Esophagus mucosa (tissue), 1 donor: Measurements from ENCODE around the gene CLEC16A. TPM values are rescaled to one million over a fixed set of nuclear protein-coding genes. Genes with fewer than 3 reads are reported as not detected.
"Not testable (repeated sequence)": the region's sequence is repeated elsewhere in the genome, so short reads cannot be mapped to it uniquely, and the experiment has no call there.

Source experiments
- ATAC-seq: fragments of 200-7000 bp; cut with Tn5 transposase; one replicate; pipeline ENCODE4 v1.9.1; 2020
- total RNA-seq: library from RNA; stranded (reverse); gene quantifications from one replicate; pipeline ENCODE4 v1.2.4, GENCODE V29; 2023
- donor health status: DM: yes; HTN: yes; CAD: no.

Gene CLEC16A
- total RNA-seq, 1 donor from 2014 or later: 17.7 TPM

DNA sequence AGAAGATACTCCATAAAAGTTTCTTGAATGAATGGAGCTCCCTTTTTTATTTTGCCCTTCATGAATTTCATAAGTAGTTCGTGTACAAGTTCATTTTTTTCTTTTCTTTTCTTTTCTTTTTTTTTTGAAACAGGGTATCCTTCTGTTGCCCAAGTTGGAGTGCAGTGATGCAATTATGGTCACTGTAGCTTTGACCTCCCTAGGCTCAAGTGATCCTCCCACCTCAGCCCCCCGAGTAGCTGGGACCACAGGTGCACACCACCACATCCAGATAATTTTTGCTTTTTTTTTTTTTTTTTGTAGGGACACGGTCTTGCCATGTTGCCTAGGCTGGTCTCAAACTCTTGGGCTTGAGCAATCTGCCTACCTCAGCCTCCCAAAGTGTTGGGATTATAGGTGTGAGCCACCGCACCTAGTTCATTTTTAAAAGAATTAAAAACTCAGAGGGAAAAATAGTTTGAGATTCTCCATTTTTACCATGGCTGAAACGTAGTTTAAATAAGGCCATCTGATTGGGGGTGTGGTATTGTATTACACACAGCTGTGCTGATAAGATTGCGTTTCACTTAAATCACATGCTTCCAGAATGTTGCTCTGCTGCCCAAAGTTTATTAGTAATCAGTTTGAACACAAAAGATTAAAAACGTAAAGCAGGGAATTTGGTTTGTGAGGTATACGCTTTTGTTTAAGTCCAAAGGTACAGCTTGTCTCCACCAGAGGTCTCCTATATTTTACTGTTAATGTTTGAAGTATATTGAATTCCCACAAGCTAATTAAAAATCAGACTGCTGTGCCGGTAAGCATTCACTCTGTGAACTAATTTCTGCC is 157.5 kb downstream of the CLEC16A start:
- no peak for ATAC-seq

GRCh38 chr16:11102523-11102898 is 158.1 kb downstream of the CLEC16A start:
- ATAC-seq: no peak

DNA sequence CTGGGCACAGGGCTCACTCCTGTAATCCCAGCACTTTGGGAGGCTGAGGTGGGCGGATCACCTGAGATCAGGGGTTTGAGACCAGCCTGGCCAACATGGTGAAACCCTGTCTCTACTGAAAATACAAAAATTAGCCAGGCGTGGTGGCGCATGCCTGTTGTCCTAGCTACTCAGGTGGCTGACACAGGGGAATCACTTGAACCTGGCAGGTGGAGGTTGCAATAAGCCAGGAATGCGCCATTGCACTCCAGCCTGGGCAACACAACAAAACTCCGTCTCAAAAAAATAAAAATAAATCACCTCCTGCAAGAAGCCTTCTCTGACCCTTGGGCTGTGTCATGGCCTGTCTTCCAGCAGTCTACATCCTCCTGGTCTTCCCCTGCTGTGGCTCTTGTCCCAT is 158.9 kb downstream of the CLEC16A start:
- not testable (repeated sequence) for ATAC-seq

- no peak for ATAC-seq
Measured at GRCh38 chr16:11104168-11105037, 160.0 kb downstream of the CLEC16A start.

- ATAC-seq: peak; percentile 46
Measured at GRCh38 chr16:11105038-11105903, 160.9 kb downstream of the CLEC16A start.

DNA sequence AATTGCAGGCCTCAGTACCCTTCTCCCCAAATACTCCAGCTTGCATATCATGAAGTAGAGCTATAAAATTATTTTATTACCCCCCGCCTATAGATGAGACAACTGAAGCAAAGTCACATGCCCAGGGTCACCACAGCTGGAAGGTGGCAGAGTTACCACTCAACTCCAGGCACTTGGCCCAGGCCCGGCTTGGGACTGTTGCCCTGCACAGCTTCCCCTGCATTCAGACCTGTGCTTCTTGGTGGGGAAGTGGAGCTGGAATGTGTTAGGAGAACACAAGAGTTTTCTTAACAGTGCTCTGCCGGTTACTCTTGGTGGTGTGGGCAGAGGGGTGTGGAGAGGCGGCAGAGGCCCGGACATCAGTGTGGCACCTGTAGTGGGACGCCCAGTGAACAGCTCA is 162.4 kb downstream of the CLEC16A start:
- ATAC-seq: no peak

GRCh38 chr16:11107780-11108465 is 163.6 kb downstream of the CLEC16A start:
- ATAC-seq: no peak

- ATAC-seq: no peak
Measured at GRCh38 chr16:11108466-11108805, 164.1 kb downstream of the CLEC16A start.

- no peak for ATAC-seq
Measured at GRCh38 chr16:11109566-11109965, 165.2 kb downstream of the CLEC16A start.

GRCh38 chr16:11111150-11111549 is 166.8 kb downstream of the CLEC16A start:
- ATAC-seq: no peak

GRCh38 chr16:11111856-11112634 is 167.7 kb downstream of the CLEC16A start:
- ATAC-seq: no peak

- peak; percentile 28 for ATAC-seq
Measured at GRCh38 chr16:11112723-11113348, 168.5 kb downstream of the CLEC16A start.

DNA sequence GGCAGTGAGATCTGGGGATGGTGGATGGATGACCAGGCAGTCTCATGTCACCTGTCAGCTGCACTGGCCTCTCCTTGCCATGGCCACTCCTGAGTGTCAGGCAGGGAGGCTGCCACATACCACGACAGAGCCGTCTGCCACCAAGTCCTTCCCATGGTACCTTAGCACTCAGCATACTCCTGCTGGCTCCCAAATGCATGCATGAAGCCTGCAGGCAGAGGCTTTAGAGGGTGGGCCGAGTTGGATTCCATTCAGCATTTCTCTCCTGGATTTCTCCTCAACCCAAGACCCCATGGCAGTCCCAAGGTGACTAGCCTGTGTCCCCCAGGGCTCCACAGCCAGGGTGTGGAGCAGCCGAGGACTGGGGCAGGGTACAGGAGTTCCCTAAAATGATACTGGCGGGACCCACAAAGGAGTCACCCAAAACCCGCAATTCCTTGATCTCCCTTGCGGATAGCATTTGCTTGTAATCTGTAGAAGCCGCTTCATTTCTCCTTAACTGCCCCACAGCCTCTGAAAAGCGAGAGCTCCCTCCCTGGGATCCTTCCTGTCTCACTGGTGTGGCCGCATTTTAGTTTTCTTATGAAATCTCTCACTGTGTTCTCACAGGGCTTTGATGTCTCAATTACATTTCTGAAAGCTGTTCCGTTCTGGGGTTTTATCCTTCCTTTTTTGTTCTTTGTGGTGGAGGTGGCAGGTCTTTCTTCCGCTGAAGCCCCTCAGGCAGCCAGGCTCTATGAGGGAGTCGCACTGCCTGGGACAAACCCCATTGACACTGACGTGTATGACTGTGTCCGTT is 170.2 kb downstream of the CLEC16A start:
- ATAC-seq: no peak

DNA sequence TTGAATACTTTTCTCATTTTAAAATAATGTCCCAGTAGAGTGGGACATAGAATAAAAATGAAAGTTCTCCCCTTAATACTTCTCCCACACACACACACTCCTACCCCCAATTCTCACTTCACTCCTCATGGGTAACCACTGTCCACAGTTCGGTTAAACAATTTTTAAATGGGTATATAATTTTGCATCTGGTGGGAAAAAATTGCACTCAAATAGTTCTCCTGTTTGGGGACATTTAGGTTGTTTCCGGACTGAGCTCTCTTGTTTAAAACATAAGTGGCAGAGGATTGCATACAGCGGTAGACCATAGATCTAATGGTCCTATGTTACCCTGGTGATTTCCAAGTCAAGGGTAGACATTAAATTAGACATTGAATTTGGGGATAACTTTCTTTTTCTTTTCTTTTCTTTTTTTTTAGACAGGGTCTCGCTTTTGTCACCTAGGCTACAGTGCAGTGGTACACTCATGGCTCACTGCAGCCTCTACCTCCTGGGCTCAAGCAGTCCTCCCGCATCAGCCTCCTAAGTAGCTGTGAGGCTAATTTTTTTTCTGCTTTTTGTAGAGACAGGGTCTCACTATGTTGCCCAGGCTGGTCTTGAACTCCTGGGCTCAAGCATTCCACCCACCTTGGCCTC is 173.3 kb downstream of the CLEC16A start:
- ATAC-seq: no peak

- no peak for ATAC-seq
Measured at GRCh38 chr16:11118479-11118878, 174.1 kb downstream of the CLEC16A start.

- ATAC-seq: no peak
Measured at GRCh38 chr16:11121083-11121608, 176.8 kb downstream of the CLEC16A start.

DNA sequence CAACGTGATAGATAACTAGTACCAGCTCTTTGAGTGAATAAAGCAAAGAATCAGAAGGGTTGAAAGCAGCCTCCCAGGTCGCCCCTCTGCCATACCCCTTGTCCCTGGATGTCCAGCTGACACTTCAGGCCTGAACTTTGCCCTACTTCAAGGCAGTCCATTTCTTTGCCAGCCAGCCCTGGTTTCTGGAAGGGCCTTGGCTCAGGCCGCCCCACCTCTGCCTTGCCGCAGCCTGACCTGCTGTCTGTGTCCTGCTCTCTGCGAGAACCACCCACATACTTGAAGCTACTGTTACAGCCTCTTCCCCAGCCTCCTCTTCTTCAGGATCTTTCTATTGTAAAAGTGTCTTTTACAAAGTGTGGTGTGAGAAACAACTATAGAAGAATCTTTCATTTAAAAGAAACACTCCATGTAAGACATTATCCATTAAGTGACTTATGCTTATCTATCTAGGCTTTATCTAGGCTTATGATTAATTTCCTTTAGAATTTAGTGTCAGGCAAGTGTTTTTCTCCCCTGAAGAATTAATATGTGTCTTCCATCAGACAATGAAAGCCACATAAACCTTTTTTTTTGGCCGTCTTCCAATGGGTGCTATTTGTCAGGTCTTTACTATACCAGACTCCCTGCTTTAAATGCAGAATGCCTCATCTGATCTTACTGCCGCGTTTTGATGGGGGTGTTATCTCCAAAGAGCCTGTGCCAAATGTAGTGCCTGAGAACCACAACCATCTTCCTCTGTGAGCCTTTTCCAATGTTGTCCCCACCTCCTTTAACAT is 177.7 kb downstream of the CLEC16A start:
- ATAC-seq: no peak

DNA sequence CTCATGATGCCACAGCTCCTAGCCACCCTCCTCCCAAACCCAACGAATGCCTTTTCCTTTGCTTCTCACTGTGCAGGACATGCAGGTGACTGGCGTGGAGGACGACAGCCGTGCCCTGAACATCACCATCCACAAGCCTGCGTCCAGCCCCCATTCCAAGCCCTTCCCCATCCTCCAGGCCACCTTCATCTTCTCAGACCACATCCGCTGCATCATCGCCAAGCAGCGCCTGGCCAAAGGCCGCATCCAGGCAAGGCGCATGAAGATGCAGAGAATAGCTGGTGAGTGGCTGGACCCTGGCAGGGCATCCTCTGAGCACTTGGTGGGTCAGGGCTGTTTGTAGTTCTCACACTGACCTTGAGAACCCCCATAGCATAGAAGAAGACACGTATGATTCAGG is 179.3 kb downstream of the CLEC16A start:
- no peak for ATAC-seq
